Neural progenitor cell (in vitro differentiated cells): ENCODE measurements around the gene CD1C. TPM values are rescaled to one million over a fixed set of nuclear protein-coding genes. Genes with fewer than 3 reads are reported as not detected.

ENCODE experiments used
- DNase-seq: peaks from one replicate; pipeline ENCODE4 v3.0.0-alpha.2; 2016; ENCODE audit warnings: low spot score
- H2AFZ ChIP-seq: fragments of 200-600 bp; sonication (generic); replicated peaks from 2 replicates; pipeline ENCODE4 v1.6.1; 2016; ENCODE audit warnings: antibody characterized with exemption
- H3F3A ChIP-seq: fragments of 200-600 bp; sonication (generic); 2 replicates; pipeline ENCODE4 v1.6.1; 2016; ENCODE audit warnings: antibody characterized with exemption, low read depth
- H3K27ac ChIP-seq: fragments of 200-600 bp; sonication (generic); 2 replicates; pipeline ENCODE4 v1.5.1; 2016; ENCODE audit warnings: mild to moderate bottlenecking
- H3K27me3 ChIP-seq: fragments of 200-600 bp; sonication (generic); 2 replicates; pipeline ENCODE4 v1.6.1; 2016; ENCODE audit warnings: mild to moderate bottlenecking, moderate library complexity
- H3K36me3 ChIP-seq: fragments of 200-600 bp; sonication (generic); 2 replicates; pipeline ENCODE4 v1.5.1; 2016
- H3K4me1 ChIP-seq: fragments of 200-600 bp; sonication (generic); 2 replicates; pipeline ENCODE4 v1.6.1; 2016; ENCODE audit warnings: mixed run types
- H3K4me2 ChIP-seq: fragments of 200-600 bp; sonication (generic); 2 replicates; pipeline ENCODE4 v1.6.1; 2016
- H3K4me3 ChIP-seq: fragments of 200-600 bp; sonication (generic); 2 replicates; pipeline ENCODE4 v1.5.1; 2016
- H3K79me2 ChIP-seq: fragments of 200-600 bp; sonication (generic); 2 replicates; pipeline ENCODE4 v1.6.1; 2016; ENCODE audit warnings: low read depth
- H3K9ac ChIP-seq: fragments of 200-600 bp; sonication (generic); 2 replicates; pipeline ENCODE4 v1.6.1; 2016
- H3K9me3 ChIP-seq: fragments of 200-600 bp; sonication (generic); 2 replicates; pipeline ENCODE4 v1.5.1; 2016; ENCODE audit warnings: low read depth
- H4K20me1 ChIP-seq: fragments of 200-600 bp; sonication (generic); 2 replicates; pipeline ENCODE4 v1.6.1; 2016; ENCODE audit warnings: low read depth
- H3K27ac Mint-ChIP-seq: 3 replicates; pipeline ENCODE4 v1.8.0; 2021; ENCODE audit warnings: mixed read lengths
- H3K27me3 Mint-ChIP-seq: 2 replicates; pipeline ENCODE4 v1.8.0; 2022; ENCODE audit warnings: low read depth, mild to moderate bottlenecking, inconsistent platforms, moderate library complexity, mixed read lengths; ENCODE audit not compliant: insufficient read depth
- H3K36me3 Mint-ChIP-seq: 3 replicates; pipeline ENCODE4 v1.8.0; 2021; ENCODE audit warnings: mixed read lengths
- H3K4me1 Mint-ChIP-seq: 3 replicates; pipeline ENCODE4 v1.8.0; 2021; ENCODE audit warnings: mixed read lengths
- H3K4me3 Mint-ChIP-seq: 3 replicates; pipeline ENCODE4 v1.8.0; 2021; ENCODE audit warnings: mild to moderate bottlenecking, moderate library complexity, mixed read lengths
- H3K9me3 Mint-ChIP-seq: 3 replicates; pipeline ENCODE4 v1.8.0; 2020; ENCODE audit warnings: mixed read lengths
- CTCF ChIP-seq: fragments of 200-600 bp; sonication (generic); IDR thresholded peaks from 2 replicates; pipeline ENCODE4 v1.5.1; 2017; ENCODE audit warnings: antibody characterized with exemption, mild to moderate bottlenecking
- EZH2 ChIP-seq: fragments of 200-600 bp; sonication (generic); IDR thresholded peaks from 2 replicates; pipeline ENCODE4 v1.6.1; 2017; ENCODE audit warnings: antibody characterized with exemption, mild to moderate bottlenecking, moderate library complexity
- EZH2phosphoT487 ChIP-seq: fragments of 200-600 bp; sonication (generic); IDR thresholded peaks from 2 replicates; pipeline ENCODE4 v1.6.1; 2017; ENCODE audit warnings: antibody characterized with exemption
- total RNA-seq: library from RNA; depleted of rRNA; stranded (reverse); fragments of >200 nt; gene quantifications from 2 replicates; pipeline ENCODE4 v1.2.3, GENCODE V29; 2015; ENCODE audit warnings: low replicate concordance

CD1C gene
- total RNA-seq, 1 donor from 2014 or later: not detected

GRCh38 chr1:158331481-158332150 lies 41.9 kb downstream of the CD1C start, which contains the start of gene CD1B:
Gene CD1B, minus strand, starts transcription at chr1:158331531. Its CDS starts 108 bp downstream, at chr1:158331423.
- Histone ChIP-seq H3K4me2 (no peak within 1 kb of the TSS), H3K9ac (no peak within 1 kb of the TSS), H3K4me1 (no peaks in the 10 kb centered on the region), H3K9me3 (no peaks in the 10 kb centered on the region), H3K36me3 (no peaks in the 10 kb centered on the region), H3K79me2 (no peaks in the 10 kb centered on the region), H4K20me1 (no peaks in the 10 kb centered on the region), H2AFZ (peak within 1 kb of the TSS; percentile 50), H3F3A (no peaks in the 10 kb centered on the region), H3K27me3 (no peaks in the 10 kb centered on the region), H3K4me3 (no peak within 1 kb of the TSS), H3K27ac (no peak within 1 kb of the TSS)
- Mint-ChIP-seq H3K4me1 (no peaks in the 10 kb centered on the region), H3K27ac (no peak within 1 kb of the TSS), H3K27me3 (no peaks in the 10 kb centered on the region), H3K4me3 (no peak within 1 kb of the TSS), H3K36me3 (no peaks in the 10 kb centered on the region), H3K9me3 (no peaks in the 10 kb centered on the region)
- no peak for DNase-seq
- TF ChIP-seq CTCF: no peak
- TF ChIP-seq EZH2phosphoT487: no peak
- TF ChIP-seq EZH2: no peak

- no peaks in the 10 kb centered on the region for H3K4me1 Mint-ChIP-seq
- Histone ChIP-seq H3K79me2 (no peaks in the 10 kb centered on the region), H3K36me3 (no peaks in the 10 kb centered on the region), H3K9me3 (no peaks in the 10 kb centered on the region), H3K4me2 (no peak overlapping the region), H3K4me3 (no peak overlapping the region), H3F3A (no peaks in the 10 kb centered on the region), H3K9ac (no peak overlapping the region), H2AFZ (no peak overlapping the region), H3K4me1 (no peaks in the 10 kb centered on the region), H3K27ac (no peak overlapping the region), H3K27me3 (no peaks in the 10 kb centered on the region), H4K20me1 (no peaks in the 10 kb centered on the region)
- no peak overlapping the region for H3K4me3 Mint-ChIP-seq
- no peak for TF ChIP-seq CTCF
- H3K36me3 Mint-ChIP-seq: no peaks in the 10 kb centered on the region
- no peaks in the 10 kb centered on the region for H3K27me3 Mint-ChIP-seq
- H3K27ac Mint-ChIP-seq: no peak overlapping the region
- no peaks in the 10 kb centered on the region for H3K9me3 Mint-ChIP-seq
- no peak for DNase-seq
Observed at GRCh38 chr1:158333405-158334155, 43.9 kb downstream of the CD1C start.

- no peaks in the 10 kb centered on the region for H3K9me3 ChIP-seq
- no peak overlapping the region for H3K27ac Mint-ChIP-seq
Observed at GRCh38 chr1:158334526-158335212, 44.9 kb downstream of the CD1C start.

More at GRCh38 chr1:158334526-158335212, 44.9 kb downstream of the CD1C start:
- no peaks in the 10 kb centered on the region for H3K4me1 ChIP-seq
- H3K4me2 ChIP-seq: no peak overlapping the region
- Mint-ChIP-seq H3K36me3 (no peaks in the 10 kb centered on the region), H3K27me3 (no peaks in the 10 kb centered on the region), H3K9me3 (no peaks in the 10 kb centered on the region), H3K4me1 (no peaks in the 10 kb centered on the region), H3K4me3 (no peak overlapping the region)
- no peak overlapping the region for H3K9ac ChIP-seq
- H2AFZ ChIP-seq: no peak overlapping the region
- H3K36me3 ChIP-seq: no peaks in the 10 kb centered on the region
- H3K27me3 ChIP-seq: no peaks in the 10 kb centered on the region
- H3K79me2 ChIP-seq: no peaks in the 10 kb centered on the region
- TF ChIP-seq EZH2phosphoT487 (no peak), EZH2 (no peak), CTCF (no peak)
- no peak for DNase-seq
- no peak overlapping the region for H3K27ac ChIP-seq
- H3F3A ChIP-seq: no peaks in the 10 kb centered on the region
- H4K20me1 ChIP-seq: no peaks in the 10 kb centered on the region
- no peak overlapping the region for H3K4me3 ChIP-seq
